HCT116 (cell line): Measurements from ENCODE around the gene NLE1. TPM values are rescaled to one million over a fixed set of nuclear protein-coding genes. Genes with fewer than 3 reads are reported as not detected.

ENCODE experiments used
- ATAC-seq: fragments of 200-7000 bp; cut with Tn5 transposase; 2 replicates; pipeline ENCODE4 v1.9.1; 2020; ENCODE audit warnings: mild to moderate bottlenecking, moderate library complexity
- BruUV-seq: library from RNA; stranded (reverse); fragments of 400-500 nt; replicated peaks from 2 replicates; lab custom pipeline; 2021; lab: Mats Ljungman, UMichigan
- CTCF ChIA-PET: fragments of 300-600 bp; sonication (Branson Sonifier 250); formaldehyde crosslinking; loops from one replicate; lab custom pipeline; 2021; ENCODE audit warnings: antibody characterized with exemption; lab: Charles Lee
- POLR2A ChIA-PET: fragments of 300-600, 350-600 bp; sonication (Branson Sonifier 250); formaldehyde crosslinking; loops from one replicate; lab custom pipeline; 2021; ENCODE audit warnings: antibody characterized with exemption; lab: Charles Lee
- RAD21 ChIA-PET, 2 experiments: fragments of 300-600 bp; sonication (Branson Sonifier 250); formaldehyde crosslinking; loops; one replicate each; lab custom pipeline; 2023; ENCODE audit warnings: low total read pairs in 2 of 2; ENCODE audit not compliant: uncharacterized antibody in 2 of 2, unreplicated experiment in 2 of 2, low non-redundant PET in 1 of 2; lab: Charles Lee
- DNase-seq: peaks from one replicate; pipeline ENCODE4 v3.0.0-alpha.2; 2010; ENCODE audit warnings: low read depth, low spot score
- H2AFZ ChIP-seq: fragments of 200-600 bp; shearing (Covaris generic), sonication (generic); 2 replicates; pipeline ENCODE4 v1.6.1; 2017; ENCODE audit warnings: low read depth, mixed run types, mixed read lengths, antibody characterized with exemption, low read length; ENCODE audit not compliant: poor library complexity, severe bottlenecking
- H3K27ac ChIP-seq: 2 replicates; pipeline ENCODE4 v1.5.1; 2012; ENCODE audit warnings: low read depth, low read length
- H3K27me3 ChIP-seq: fragments of 200-600 bp; sonication (generic); 2 replicates; pipeline ENCODE4 v1.6.1; 2016; ENCODE audit warnings: mixed run types, low read length, mixed read lengths; ENCODE audit not compliant: insufficient read depth
- H3K36me3 ChIP-seq, 2 experiments: fragments of 200-500 bp in 1 of 2; fragments of 200-600 bp in 1 of 2; sonication (Bioruptor generic) in 1 of 2; sonication (generic) in 1 of 2; 2 replicates each; pipeline versions ENCODE4 v1.5.1 to v1.6.1; 2014 to 2016; ENCODE audit warnings: low read length in 2 of 2, inconsistent platforms in 1 of 2, mixed read lengths in 1 of 2, mixed run types in 1 of 2; ENCODE audit not compliant: insufficient read depth in 2 of 2, control insufficient read depth in 1 of 2
- H3K4me1 ChIP-seq, 2 experiments: fragments of 200-600 bp in 1 of 2; sonication (generic) in 1 of 2; 2 replicates each; pipeline versions ENCODE4 v1.5.1 to v1.6.1; 2012 to 2017; ENCODE audit warnings: low read length in 2 of 2, inconsistent platforms in 1 of 2, mild to moderate bottlenecking in 1 of 2, mixed read lengths in 1 of 2, mixed run types in 1 of 2, moderate library complexity in 1 of 2; ENCODE audit not compliant: insufficient read depth in 2 of 2, control insufficient read depth in 1 of 2
- H3K4me2 ChIP-seq: fragments of 200-600 bp; sonication (generic); 2 replicates; pipeline ENCODE4 v1.6.1; 2017; ENCODE audit warnings: mixed run types, low read length, mixed read lengths
- H3K4me3 ChIP-seq, 2 experiments: fragments of 200-600 bp in 1 of 2; sonication (generic) in 1 of 2; replicated peaks in 1 of 2; 2 replicates each; pipeline ENCODE4 v1.5.1; 2011 to 2016; ENCODE audit warnings: low read length in 2 of 2, control low read depth in 1 of 2, low read depth in 1 of 2, mild to moderate bottlenecking in 1 of 2, mixed read lengths in 1 of 2, mixed run types in 1 of 2
- H3K79me2 ChIP-seq: fragments of 200-600 bp; sonication (generic); 2 replicates; pipeline ENCODE4 v1.6.1; 2017; ENCODE audit warnings: mild to moderate bottlenecking, mixed run types, low read length, moderate library complexity, mixed read lengths; ENCODE audit not compliant: insufficient read depth
- H3K9ac ChIP-seq: fragments of 200-600 bp; sonication (generic); 2 replicates; pipeline ENCODE4 v1.6.1; 2016; ENCODE audit warnings: low read length, mixed read lengths
- H3K9me2 ChIP-seq: fragments of 200-600 bp; sonication (generic), shearing (Covaris generic); 2 replicates; pipeline ENCODE4 v1.6.1; 2017; ENCODE audit warnings: mixed run types, mild to moderate bottlenecking, moderate library complexity; ENCODE audit not compliant: insufficient read depth
- H3K9me3 ChIP-seq, 2 experiments: fragments of 200-500 bp in 1 of 2; fragments of 200-600 bp in 1 of 2; sonication (Bioruptor generic) in 1 of 2; sonication (generic) in 1 of 2; 2 replicates each; pipeline ENCODE4 v1.6.1; 2014 to 2017; ENCODE audit warnings: low read length in 2 of 2, mixed read lengths in 2 of 2, inconsistent platforms in 1 of 2, low read depth in 1 of 2, mild to moderate bottlenecking in 1 of 2, mixed run types in 1 of 2, moderate library complexity in 1 of 2; ENCODE audit not compliant: control insufficient read depth in 1 of 2, insufficient read depth in 1 of 2
- H4K20me1 ChIP-seq: fragments of 200-600 bp; sonication (generic), shearing (Covaris generic); 2 replicates; pipeline ENCODE4 v1.6.1; 2017; ENCODE audit warnings: mixed run types, mild to moderate bottlenecking, moderate library complexity; ENCODE audit not compliant: insufficient read depth
- ATF3 ChIP-seq: IDR thresholded peaks from 2 replicates; pipeline ENCODE4 v1.6.1; 2012
- CBX3 ChIP-seq: IDR thresholded peaks from 2 replicates; pipeline ENCODE4 v1.6.1; 2012; ENCODE audit warnings: low read depth
- FOSL1 ChIP-seq: IDR thresholded peaks from 2 replicates; pipeline ENCODE4 v1.6.1; 2012; ENCODE audit warnings: low read depth
- MAX ChIP-seq: IDR thresholded peaks from 2 replicates; pipeline ENCODE4 v1.6.1; 2012
- POLR2A ChIP-seq: IDR thresholded peaks from 2 replicates; pipeline ENCODE4 v1.7.0; 2011; ENCODE audit warnings: borderline replicate concordance; ENCODE audit not compliant: insufficient read depth, insufficient read length; ENCODE audit errors: extremely low read depth
- POLR2AphosphoS5 ChIP-seq: IDR thresholded peaks from 2 replicates; pipeline ENCODE4 v1.6.1; 2011; ENCODE audit warnings: mild to moderate bottlenecking, low read depth, low read length, moderate library complexity
- REST ChIP-seq: IDR thresholded peaks from 2 replicates; pipeline ENCODE4 v1.6.1; 2012; ENCODE audit warnings: low read depth
- TCF7L2 ChIP-seq: IDR thresholded peaks from 2 replicates; pipeline ENCODE4 v1.7.0; 2011; ENCODE audit warnings: borderline replicate concordance, inconsistent platforms; ENCODE audit not compliant: insufficient read depth, insufficient read length; ENCODE audit errors: extremely low read depth
- YY1 ChIP-seq: IDR thresholded peaks from 2 replicates; pipeline ENCODE4 v1.6.1; 2011; ENCODE audit warnings: low read length, low read depth, moderate library complexity, mild to moderate bottlenecking; ENCODE audit not compliant: insufficient replicate concordance; ENCODE audit errors: extremely low read depth
- ZFX ChIP-seq: fragments of 450-650 bp; IDR thresholded peaks from 2 replicates; pipeline ENCODE4 v1.6.1; 2017
- intact Hi-C: fragments of 100-400 bp; cut with micrococcal nuclease; formaldehyde crosslinking; loops from 2 replicates; pipeline ENCODE4 v1.10.0; 2022
- total RNA-seq: library from RNA; stranded (reverse); gene quantifications from one replicate; pipeline ENCODE4 v1.2.1, GENCODE V29; 2021; ENCODE audit not compliant: unreplicated experiment

Gene NLE1
- total RNA-seq, 1 experiment from 2014 or later, result 55.5 TPM

- TF ChIP-seq TCF7L2, result no peak
- TF ChIP-seq ZFX, result no peak
- no peak for TF ChIP-seq YY1
- no peak for TF ChIP-seq REST
Measured at GRCh38 chr17:35175638-35176415, 33.7 kb upstream of the NLE1 start (continued).

- ATAC-seq (no peak), DNase-seq (no peak)
- no peak overlapping the region for H2AFZ ChIP-seq
- H3K9me2 ChIP-seq, result no peaks in the 10 kb centered on the region
- no peaks in the 10 kb centered on the region for H4K20me1 ChIP-seq
- ChIA-PET RAD21 (no interaction called here), CTCF (no interaction called here), POLR2A (interaction anchor here (0.8 kb wide), 1 partner anchor 11 kb away, joined by 3 read pairs; no protein-coding TSS in a partner anchor)
- H3K9ac ChIP-seq, result no peak overlapping the region
- H3K9me3 ChIP-seq, result no peaks in the 10 kb centered on the region
- H3K79me2 ChIP-seq, result no peaks in the 10 kb centered on the region
- H3K27ac ChIP-seq, result no peak overlapping the region
- peaks cover 6% of the 10 kb centered on the region; the same call in 1 of the 2 replicates for H3K27me3 ChIP-seq
- intact Hi-C loops, result loop anchor here (1.0 to 10.0 kb wide), 2 partner anchors 140 to 358 kb away; no protein-coding TSS in a partner anchor
- no peak overlapping the region for H3K4me2 ChIP-seq
- no peak for TF ChIP-seq YY1
- no peak for TF ChIP-seq MAX
- TF ChIP-seq POLR2AphosphoS5, result no peak
- TF ChIP-seq REST, result no peak
- no peak for TF ChIP-seq CBX3
- TF ChIP-seq TCF7L2, result no peak
- no peak for TF ChIP-seq ATF3
- no peak for TF ChIP-seq POLR2A
- TF ChIP-seq FOSL1, result no peak
- H3K4me1 ChIP-seq, result no peaks in the 10 kb centered on the region
- no TSS peak for BruUV-seq
- H3K4me3 ChIP-seq, result no peak overlapping the region
- H3K36me3 ChIP-seq, result no peaks in the 10 kb centered on the region
Measured at GRCh38 chr17:35174835-35175334, 32.8 kb upstream of the NLE1 start.
